Vagina (tissue), 2 donors: ENCODE data around the gene IGSF10.

Experiments
- POLR2A ChIP-seq, 2 donors: fragments of 450-650 bp; IDR thresholded peaks; one replicate each; pipeline ENCODE4 v1.6.1; 2017; ENCODE audit warnings: antibody characterized with exemption in 2 of 2, mild to moderate bottlenecking in 2 of 2, moderate library complexity in 2 of 2
- TF ChIP-seq, protein P1 (sequence below), 3 experiments: fragments of 450-650 bp in 2 of 3; fragments of 200-600 bp in 1 of 3; sonication (generic) in 1 of 3; IDR thresholded peaks; one replicate each; pipeline ENCODE4 v1.5.1; 2017 to 2019; ENCODE audit warnings: antibody characterized with exemption in 3 of 3, mild to moderate bottlenecking in 2 of 3, moderate library complexity in 2 of 3

- TF ChIP-seq, protein P1, sequence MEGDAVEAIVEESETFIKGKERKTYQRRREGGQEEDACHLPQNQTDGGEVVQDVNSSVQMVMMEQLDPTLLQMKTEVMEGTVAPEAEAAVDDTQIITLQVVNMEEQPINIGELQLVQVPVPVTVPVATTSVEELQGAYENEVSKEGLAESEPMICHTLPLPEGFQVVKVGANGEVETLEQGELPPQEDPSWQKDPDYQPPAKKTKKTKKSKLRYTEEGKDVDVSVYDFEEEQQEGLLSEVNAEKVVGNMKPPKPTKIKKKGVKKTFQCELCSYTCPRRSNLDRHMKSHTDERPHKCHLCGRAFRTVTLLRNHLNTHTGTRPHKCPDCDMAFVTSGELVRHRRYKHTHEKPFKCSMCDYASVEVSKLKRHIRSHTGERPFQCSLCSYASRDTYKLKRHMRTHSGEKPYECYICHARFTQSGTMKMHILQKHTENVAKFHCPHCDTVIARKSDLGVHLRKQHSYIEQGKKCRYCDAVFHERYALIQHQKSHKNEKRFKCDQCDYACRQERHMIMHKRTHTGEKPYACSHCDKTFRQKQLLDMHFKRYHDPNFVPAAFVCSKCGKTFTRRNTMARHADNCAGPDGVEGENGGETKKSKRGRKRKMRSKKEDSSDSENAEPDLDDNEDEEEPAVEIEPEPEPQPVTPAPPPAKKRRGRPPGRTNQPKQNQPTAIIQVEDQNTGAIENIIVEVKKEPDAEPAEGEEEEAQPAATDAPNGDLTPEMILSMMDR (IDR thresholded peaks at IDR 0.05): no peak
- no peak for TF ChIP-seq POLR2A (IDR thresholded peaks at IDR 0.05)
These were observed 41.2 kb upstream of the IGSF10 start for GRCh38 chr3:151501923-151502632.
